Stimulated activated CD8-positive, alpha-beta memory T cell treated with anti-CD3 and anti-CD28 coated beads, Interleukin-15, amount 100 ng/mL, for 24 hours (primary cell): Measurements from ENCODE around the gene FAM72A.
"Not testable (repeated sequence)": the region's sequence is repeated elsewhere in the genome, so short reads cannot be mapped to it uniquely, and the experiment has no call there.

Experiments used
- DNase-seq: peaks from one replicate; pipeline ENCODE4 v3.0.0-alpha.2; 2020; ENCODE audit warnings: low read depth

Gene FAM72A

DNA sequence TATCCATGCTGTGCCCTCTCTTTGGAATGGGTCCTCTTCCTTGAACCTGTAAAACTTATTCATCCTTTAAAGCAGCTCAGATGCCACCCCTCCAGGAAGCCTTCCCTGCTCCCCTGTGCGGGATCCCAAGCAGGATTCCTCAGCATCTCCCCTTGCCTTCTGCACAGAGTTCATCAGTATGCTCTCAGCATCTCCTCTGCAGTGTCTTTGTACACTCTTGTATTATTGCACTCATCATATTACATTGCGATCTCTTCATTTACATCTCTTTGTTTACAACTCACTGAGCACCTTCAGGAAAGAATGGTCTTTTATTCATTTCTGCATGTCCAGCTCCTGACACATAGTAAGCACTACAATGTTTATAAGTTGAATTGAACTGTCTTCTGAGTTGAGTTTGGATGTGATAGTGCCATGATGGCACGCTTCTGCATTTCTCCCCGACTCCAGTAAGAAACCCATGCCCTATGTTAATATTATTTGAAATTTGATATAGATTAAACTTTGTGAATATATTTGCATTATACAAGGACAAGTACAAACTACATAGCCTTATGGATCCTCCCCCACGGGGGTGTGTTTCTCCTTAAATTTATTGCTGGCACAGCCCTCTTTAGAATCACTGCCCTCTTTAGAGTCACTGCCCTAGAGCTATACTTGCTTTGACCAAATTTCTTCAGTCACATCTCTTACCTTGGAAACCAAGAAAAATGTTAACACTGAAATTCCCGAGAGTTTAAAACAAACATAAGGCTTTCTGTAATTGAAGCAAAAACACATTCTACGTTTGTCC is 13.2 kb upstream of the FAM72A start:
- not testable (repeated sequence) for DNase-seq

DNA sequence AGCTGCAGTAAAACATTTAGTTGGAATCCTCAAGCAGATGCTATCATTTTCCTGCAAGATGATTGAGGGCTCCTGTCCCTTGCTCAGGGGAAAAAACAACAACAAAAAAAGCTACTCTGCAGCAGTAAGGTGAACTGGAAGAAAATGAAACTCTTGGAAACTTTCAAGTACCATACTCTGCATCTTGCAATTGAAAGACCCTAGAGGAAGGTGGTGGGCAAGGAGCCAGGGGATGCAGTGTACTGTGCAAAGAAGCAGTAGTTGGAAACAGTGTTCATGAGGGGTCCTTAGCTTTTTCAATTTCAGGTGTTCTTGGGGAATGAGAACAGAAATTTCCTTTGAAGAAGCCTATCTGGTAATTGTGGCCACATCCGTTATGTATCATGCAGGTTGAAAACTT is 8.2 kb upstream of the FAM72A start:
- DNase-seq = not testable (repeated sequence)

DNA sequence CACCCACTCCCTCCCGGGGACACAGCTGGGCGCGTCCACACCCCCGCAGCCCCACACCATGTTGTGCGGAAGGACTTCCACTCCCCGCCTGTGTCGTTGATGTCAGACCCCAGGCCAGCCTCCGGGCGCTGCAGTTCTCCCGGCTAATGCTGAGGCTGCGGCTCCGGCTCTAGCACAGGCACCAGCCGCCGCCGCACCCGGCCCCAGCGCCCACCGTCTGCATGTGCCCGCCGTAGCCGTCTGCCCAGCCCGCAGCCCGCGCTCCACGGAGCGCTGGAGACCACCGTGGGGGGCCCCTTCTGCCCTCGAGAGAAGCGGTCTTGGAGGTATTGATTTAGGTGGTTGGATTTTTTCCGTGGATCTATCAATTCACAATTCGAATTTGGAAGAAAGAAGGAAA is 2.9 kb upstream of the FAM72A start:
- DNase-seq = not testable (repeated sequence)

DNA sequence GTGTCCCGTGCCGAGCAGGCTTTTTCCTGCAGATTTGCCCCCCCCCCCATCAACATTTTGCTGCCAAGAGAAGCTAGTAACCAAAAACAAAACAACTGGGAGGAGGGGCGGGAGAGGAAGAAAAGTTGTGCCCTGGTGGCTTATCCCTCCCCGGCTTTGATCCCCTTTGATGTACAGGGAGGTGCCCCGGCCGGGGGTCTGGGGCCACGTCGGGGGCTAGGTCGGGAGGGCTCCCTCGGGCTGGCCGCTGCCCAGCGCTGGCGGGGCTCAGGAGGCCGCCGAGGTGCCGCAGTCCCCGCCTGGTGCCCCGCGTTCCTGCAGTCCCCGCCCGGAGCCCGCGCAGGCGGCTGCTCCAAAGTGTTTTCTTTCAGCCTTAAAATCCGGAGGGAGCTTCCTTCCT is 2.2 kb upstream of the FAM72A start:
- DNase-seq = not testable (repeated sequence)

DNA sequence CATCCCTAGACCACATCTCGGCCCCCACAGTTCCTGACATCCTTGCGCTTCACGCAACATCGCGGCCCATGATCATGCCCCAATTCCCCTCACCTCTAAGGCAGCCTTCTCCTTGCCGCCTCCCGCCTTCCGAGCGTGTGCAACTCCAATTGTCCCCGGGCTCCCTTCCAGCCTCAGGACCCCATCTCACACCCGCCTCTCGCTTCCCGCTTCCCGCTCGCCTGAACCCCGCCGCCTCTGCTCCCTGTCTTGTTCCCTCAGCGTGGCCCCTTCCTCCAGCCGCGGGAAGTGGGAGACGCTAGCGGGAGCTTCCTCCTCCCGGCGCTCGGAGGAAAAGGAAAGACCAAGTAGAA is 1.5 kb upstream of the FAM72A start:
- DNase-seq = not testable (repeated sequence)

DNA sequence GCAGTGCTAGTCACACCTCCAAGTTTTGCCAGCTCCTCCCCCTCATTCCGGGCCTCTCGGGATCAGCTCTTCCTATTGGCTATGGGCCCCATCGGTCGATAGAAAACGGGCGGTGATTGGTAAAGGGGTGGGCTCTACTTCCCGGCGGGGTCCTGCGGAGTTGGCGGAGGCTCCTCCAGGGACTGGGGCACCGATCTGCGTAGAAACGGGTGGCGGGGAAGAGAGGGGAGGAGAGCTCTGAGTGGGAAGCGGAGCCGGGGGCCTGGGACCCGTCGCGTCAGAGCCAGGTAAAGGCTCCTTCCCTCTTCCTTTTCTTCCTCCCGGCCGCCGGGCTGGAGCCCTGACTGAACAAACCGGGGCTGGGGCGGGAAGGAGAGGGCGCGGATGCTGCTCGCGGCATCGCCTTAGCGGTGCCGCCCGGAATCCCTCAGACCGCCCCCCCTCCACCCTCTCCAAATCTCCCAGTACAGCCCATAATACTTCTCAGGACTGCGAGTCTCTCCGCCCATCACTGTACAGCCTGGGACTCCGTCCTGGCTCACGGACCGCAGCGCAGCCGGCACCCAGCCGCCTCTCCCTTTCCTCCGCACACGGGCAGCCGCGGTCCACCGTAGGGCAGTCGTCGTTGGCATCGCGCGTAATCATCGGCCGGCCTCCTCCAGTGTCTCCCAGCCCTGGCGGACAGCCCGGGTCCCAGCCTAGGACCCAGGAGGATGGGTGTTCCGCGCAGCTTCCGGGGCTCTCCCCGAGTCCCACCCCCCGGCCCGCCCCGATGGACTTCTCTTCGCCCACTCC is 922 bp upstream of the FAM72A start, which contains the start of gene SRGAP2:
TSS of gene SRGAP2 (plus strand) at position 178 of the 795 bp plus-strand sequence. CDS start 2,430 bp downstream, outside the sequence.
- peak; percentile 9 for DNase-seq

DNA sequence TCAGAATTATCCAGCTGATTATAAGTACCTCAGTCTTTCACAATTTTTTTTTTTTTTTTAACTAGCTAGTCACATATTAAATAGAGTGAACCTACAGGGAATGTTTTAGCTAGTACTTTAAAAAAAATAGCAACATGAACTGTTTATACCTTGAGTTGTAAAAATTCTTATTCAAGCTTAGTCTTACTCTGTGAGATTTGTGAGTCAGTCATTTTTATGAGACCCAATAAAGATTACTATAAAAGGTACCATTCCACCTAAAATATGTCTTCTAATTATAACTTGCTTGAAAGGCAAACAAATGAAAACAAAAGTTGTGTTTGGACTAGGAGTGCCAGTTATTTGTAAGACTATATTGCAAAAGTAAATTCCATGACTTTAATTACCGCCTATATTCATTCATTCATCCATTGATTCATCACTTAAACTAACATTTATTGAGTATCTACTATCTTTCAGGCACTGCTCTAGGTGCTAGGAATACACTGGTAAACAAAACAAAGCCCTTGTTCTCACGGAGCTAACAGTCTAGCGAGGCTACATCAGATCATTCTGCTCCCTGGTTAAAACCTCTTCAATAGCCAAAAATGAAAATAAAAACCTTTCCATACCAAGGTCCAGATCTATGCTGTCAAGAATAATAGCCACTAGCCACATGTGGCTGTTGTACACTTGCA is 5.8 kb downstream of the FAM72A start:
- not testable (repeated sequence) for DNase-seq

DNA sequence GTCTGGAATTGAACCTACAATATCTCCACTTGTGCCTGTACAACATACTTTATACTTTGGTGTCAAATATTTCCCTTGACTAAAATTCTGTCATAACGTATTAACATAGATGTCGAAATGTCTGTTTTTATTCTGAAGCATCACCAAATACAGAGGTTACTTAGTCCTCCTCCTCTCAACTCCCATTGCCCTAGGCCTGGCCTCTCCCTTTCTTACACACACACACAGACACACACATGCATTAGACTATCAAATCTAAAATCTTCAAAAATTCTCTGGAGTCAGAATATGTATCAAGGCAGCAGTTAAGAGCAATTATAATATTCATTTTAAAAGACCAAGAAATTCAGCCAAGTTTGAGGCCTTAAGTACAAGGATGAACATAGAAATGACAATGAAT is 7.5 kb downstream of the FAM72A start:
- not testable (repeated sequence) for DNase-seq

DNA sequence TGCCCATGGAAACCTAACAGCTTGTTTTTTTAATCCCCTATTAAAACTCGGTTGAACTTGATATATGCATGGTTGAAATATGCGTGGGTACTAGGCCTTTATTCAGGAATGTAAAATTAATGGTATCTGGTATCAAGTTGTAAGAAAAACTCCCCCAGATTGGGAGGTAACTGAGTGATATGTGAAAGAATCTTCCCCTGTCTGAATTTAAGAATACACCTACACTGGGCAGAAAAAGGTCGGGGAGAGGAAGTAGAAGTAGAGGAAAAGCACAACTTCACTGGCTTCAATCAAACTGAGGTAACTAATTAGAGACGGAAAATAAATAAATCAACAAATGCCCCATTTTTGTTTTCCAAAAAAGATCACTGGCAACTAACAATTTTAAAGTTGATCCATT is 15.8 kb downstream of the FAM72A start:
- not testable (repeated sequence) for DNase-seq

DNA sequence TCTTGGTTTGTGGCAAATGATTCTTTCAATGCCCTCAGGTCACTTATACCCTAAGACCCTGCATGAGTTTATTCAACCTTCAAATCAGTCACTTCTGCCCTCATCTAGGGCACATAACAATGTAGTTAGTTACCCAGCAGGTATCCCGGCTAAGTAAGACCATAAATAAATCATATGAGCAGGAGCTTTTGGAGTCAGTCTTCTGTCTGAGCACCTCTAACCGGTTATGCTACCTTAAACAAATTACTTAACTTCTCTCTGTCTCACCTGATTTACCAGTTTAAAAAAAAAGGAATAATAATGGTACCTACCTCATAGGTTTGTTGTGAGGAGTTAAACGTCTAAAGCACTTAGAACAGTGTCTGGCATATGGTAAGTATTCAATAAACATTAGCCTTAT is 16.9 kb downstream of the FAM72A start:
- DNase-seq = not testable (repeated sequence)

DNA sequence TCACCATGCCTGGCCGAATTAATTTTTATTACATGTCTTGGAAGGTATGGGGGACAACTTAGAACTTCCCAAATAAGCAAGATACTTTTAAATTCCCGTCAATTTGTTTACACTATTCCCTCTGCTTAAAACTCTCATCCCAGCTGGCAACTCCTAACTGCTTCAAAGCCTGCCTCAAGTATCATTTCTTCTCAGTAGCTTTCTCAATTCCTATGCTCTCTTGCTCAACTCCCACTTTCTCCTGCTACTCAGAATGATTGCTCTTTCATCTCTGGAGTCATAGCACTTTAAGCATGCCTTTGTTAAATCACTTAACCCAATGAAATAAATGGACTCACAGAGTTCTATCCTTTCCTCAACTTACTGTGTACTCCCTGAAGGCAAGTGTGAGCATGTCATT is 18.9 kb downstream of the FAM72A start:
- not testable (repeated sequence) for DNase-seq

DNA sequence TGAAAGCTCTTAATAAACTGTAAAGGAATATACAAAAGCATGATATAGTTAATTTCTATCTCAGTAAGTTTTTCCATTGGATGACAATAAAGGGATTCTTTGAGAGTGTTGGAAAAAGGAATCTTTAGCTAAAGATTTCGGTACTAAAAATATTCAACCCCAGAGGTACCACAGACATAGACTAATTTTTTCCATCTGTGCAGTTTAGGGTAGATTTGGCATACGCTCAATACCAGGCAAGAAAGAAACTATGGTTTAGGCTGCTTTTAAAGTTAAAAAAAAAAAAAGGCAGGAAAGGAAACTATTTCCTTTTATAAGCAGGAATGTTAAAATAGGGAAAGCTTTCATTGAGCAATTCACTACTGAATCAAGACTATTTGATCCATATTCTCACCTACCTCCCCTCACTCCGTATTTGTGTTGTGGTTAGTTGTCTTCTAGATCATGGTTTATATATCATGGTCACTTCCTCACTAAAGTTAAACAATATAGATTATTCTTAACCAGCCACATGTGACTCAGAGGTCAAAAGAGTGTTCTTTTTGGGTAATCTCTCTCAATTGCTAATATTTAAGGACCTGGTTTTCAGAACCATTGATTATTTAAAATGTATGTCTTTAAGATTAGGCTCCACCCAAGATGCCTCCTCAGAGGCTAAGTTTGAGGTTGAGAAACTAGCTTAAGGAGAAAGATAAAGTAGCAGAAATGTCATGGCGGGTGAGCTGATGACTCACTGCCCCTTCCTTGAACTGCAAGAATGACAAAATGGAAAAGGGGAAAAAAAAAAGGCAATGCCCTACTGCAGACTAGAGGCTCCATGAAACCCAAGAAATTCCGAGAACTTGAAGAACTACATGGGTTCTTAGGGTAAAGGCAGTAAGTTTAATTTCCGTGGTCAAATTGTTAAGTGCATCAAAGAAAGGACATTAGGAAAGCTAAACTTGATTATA is 20.0 kb downstream of the FAM72A start:
- not testable (repeated sequence) for DNase-seq

DNA sequence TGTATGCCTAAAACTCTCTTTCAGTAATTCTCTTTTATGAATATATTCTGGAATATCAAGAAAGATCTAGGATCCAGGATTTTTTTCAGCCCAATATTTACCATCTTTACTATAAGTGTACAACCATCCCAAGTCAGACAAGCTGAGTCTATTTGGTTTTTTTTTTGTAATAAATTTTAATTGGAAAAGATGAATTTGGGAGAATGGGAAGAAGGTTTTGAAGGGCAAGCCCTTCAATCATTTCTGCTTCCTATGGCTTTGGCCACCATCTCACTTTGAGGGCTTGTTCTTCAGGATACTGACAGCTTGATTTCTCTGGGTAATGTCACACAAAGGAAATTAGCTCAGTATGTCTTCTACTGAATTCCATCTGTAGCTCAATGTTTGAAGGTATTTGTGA is 23.0 kb downstream of the FAM72A start:
- DNase-seq = not testable (repeated sequence)

DNA sequence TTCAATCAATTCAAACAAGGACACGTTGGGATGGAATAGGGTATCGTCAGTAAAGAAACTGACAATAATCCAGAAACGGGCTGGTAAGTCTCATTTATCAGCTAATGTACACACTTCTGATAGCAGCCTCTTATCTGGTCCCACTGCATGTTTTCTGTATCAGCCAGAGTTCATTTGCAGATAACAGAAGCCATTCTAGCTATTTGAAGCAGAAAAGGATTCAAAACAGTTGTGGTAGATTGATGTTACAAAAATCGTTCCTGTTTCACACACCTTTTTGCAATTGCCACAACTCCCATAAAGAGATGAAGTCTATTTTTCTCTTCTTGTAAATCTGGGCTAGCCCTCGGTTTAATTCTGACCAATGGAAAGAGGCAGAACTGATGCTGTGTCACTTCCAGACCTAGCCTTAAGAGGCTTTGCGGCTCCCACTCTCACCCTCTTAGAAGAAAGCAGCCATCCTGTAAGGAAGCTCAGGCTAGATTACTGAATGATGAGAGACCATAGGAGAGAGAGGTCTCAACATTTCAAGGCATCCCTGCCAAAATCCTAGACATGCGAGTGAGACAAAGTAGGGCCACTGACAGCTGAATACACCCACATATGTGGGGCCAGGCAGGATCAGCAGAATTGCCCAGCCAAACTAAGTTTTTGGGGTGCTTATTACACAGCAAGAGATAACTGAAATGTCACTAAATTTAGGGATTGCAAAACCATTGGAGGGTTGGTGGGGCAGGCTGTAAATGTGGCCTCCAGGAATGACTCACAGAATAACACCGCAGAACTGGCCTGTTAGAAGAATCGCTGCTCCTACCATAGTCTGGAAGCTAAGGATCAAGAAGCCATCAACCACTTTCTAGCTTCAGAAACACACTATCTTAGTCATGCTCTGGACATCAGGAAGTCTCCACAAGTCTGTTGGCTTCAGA is 24.3 kb downstream of the FAM72A start:
- DNase-seq = not testable (repeated sequence)

DNA sequence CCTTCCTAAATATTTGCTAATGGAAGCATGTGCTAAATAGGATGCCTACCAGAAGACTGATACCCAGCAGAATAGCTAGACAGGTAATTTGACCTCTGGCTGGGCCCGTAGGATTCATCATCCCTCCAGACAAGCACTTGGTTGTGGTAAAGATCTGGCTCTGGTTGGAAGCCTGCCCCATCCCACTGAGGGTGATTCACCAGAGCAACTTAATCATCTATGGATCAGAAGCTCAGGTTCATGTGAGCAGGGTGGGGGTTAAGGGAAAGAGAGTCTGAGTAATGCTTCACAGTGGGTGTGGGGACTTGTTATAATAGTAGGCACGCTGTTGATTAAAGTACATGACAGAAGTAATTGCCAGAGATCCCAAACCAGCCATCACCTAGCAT is 26.5 kb downstream of the FAM72A start:
- DNase-seq = not testable (repeated sequence)

DNA sequence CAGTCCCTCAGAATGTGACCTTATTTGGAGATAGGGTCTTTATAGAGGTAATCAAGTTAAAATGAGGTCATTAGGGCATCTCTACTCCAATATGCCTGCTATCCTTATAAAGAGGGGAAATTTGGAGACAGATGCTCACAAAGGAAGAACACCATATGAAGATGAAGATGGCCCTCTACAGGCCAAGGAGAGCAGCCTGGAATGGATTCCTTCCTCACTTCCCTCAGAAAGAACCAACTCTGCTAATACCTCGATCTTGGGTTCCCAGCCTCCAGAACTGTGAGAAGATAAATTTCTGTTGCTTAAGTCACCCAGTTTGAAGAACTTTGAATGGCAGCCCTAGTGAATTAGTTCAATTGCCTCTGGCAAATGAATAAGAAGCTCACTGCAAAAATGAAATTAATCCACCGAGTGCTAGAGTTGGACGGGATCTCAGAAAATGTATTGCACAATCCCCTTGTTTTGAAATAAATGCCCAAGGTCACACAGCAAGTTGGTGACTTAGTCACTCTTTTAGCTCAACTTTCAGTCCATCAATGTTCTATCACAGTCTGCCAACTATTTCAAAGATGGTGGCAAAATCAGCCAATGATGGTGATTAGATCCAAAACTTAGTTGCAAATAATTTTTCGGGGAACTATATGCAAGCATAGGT is 27.1 kb downstream of the FAM72A start:
- not testable (repeated sequence) for DNase-seq

DNA sequence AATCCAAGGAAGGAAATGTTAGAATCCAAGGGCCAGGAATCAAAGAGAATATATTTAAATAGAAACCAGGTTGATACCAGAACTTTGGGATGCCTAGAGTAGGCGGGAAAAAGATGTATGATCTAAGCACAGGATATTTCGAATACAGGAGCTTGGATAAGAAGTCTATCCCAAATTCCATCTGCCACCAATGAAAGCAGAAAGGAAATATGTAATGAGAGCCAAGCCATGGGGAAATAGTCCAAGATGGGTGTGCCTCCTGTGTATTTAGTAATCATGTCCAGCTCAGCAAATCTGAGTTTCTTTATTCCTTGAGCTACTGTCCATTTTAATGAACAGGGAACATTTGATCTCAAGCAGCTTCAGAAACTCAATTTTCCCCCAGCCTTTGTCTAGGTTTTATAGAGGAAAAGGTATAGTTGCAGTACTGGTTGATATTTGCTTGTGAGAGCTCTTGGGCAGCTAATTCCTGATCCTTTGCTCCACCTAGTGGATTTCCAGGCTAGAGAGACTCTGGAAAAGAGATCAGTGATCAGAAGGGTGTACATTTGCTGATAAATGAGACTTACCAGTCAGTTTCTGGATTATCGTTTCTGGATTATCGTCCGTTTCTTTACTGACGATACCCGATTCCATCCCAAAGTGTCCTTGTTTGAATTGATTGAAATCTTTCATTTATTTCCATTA is 28.3 kb downstream of the FAM72A start:
- DNase-seq = not testable (repeated sequence)

DNA sequence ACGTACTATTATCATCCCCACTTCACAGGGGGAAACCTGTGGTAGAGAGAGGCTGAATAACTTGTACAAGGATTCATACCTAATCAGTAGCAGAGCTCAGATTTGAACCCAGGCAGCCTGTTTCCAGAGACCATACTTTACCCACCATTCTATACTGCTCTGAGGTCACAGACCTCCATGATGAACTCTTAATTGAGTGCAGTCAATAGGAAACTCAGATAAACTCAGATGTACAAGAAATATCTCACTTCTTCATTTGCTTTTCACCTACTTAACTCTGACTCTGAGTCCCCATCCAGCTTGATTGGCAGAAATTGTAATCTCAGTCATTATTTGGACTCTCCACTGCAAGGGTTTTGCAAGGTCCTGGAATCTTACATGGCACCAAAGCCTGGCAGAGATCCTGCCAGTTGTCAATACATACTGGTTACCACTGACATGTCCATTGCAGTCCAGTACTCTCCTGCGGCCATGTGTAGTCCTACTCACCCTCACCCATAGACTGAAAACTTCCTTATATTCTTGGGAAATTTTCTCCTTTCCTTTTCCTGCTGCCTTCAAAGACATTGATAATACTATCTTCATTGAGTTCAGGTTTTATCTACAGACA is 29.4 kb downstream of the FAM72A start:
- DNase-seq = not testable (repeated sequence)

DNA sequence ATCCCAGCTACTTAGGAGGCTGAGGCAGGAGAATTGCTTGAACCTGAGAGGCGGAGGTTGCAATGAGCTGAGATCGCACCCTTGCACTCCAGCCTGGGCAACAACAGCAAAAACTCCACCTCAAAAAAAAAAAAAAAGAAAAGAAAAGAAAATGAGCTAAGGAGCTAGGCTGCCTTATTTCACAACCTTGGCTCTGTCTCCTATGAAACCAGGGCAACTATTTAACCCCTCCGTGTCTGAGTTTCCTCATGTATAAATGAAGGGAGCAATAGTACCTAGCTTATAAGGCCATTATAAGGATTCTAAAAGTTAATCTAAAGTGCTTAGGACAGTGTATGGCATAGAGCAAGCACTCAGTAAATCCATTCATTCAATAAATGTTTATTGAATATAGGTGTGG is 32.8 kb downstream of the FAM72A start:
- DNase-seq = not testable (repeated sequence)
